Retinal pigment epithelial cell (primary cell): ENCODE data around the gene THNSL1.

Experiments
- DNase-seq: peaks from one replicate; pipeline ENCODE4 v3.0.0-alpha.2; 2010; ENCODE audit warnings: low read depth
- H3K4me3 ChIP-seq: 2 replicates; pipeline ENCODE4 v1.5.1; 2011; ENCODE audit warnings: mild to moderate bottlenecking, low read length, control low read depth, moderate library complexity
- TF ChIP-seq, protein P1 (sequence below): conservative IDR thresholded peaks from 2 replicates; pipeline ENCODE4 v1.5.1; 2011; ENCODE audit warnings: low read depth, low read length, control low read depth, inconsistent platforms

Gene THNSL1

DNA sequence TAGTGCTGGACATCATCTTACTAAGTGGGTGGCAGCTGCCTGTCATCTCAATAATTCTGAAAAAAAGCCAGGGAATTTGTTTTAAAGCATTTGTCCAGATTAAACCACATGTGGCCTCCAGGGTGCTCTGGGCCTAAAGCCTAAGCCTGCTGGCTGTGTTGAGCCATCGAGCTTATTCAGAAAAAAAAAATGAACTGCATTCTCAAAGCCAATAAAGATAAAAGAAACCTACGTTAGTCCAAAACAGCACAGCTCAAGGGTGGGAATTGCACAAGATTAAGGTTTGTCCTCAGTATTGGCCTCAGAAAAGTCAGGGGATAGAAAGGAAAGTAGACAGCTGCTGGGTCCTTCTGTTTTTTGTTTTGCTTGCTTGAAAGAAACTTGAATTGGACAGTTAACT, 41.4 kb upstream of the THNSL1 start:
- TF ChIP-seq, protein P1, sequence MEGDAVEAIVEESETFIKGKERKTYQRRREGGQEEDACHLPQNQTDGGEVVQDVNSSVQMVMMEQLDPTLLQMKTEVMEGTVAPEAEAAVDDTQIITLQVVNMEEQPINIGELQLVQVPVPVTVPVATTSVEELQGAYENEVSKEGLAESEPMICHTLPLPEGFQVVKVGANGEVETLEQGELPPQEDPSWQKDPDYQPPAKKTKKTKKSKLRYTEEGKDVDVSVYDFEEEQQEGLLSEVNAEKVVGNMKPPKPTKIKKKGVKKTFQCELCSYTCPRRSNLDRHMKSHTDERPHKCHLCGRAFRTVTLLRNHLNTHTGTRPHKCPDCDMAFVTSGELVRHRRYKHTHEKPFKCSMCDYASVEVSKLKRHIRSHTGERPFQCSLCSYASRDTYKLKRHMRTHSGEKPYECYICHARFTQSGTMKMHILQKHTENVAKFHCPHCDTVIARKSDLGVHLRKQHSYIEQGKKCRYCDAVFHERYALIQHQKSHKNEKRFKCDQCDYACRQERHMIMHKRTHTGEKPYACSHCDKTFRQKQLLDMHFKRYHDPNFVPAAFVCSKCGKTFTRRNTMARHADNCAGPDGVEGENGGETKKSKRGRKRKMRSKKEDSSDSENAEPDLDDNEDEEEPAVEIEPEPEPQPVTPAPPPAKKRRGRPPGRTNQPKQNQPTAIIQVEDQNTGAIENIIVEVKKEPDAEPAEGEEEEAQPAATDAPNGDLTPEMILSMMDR: peak; percentile 37
- no peak for DNase-seq

DNA sequence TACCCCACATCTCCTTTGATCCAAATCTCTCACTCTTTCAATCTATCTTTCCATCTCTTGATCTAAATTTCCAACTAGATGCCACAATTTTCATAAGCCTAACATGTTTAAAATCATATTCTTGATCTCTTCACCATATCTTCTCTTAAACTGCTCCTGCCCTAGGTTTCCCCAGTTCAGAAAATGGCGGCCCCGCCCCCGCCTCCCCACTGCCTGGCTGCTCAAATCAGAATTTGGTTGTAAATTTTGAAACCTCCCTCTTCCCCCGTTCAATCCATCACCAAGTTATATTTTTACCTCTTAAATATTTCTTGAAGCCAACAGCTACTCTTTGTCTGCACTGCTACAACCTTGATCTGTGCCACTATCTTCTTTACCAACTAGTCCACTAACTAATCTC, 36.7 kb upstream of the THNSL1 start:
- H3K4me3 ChIP-seq: no peak overlapping the region
- no peak for DNase-seq
- TF ChIP-seq, protein P1: no peak

More for the DNA sequence above, 41.4 kb upstream of the THNSL1 start:
- H3K4me3 ChIP-seq: no peak overlapping the region

DNA sequence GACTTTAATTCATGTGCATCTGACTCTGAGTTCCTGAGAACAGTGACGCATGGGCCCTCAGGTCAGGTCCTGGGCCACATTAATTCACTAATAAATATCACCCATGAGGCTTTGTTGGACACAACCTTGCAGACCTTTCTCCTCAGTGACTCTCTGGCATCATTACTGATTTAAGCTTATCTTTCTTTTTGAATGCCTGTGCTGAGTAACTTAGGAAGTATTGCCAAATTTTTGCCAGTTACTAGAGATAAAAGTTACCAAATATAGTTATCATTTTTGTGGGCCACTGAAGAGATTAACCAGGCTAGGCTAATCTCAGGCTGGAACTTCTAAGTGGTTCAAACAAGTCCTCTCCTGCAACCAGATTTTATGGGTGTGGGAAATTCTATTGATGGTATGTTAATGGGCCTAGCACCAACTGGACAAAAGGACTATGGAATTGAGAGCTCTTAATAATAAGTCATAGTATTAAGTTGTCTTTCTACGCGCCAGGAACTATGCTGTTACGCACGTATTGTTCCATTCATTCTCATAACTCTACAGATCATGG, 35.2 kb upstream of the THNSL1 start:
- TF ChIP-seq, protein P1: no peak
- H3K4me3 ChIP-seq: no peak overlapping the region
- DNase-seq: peak; percentile 45

DNA sequence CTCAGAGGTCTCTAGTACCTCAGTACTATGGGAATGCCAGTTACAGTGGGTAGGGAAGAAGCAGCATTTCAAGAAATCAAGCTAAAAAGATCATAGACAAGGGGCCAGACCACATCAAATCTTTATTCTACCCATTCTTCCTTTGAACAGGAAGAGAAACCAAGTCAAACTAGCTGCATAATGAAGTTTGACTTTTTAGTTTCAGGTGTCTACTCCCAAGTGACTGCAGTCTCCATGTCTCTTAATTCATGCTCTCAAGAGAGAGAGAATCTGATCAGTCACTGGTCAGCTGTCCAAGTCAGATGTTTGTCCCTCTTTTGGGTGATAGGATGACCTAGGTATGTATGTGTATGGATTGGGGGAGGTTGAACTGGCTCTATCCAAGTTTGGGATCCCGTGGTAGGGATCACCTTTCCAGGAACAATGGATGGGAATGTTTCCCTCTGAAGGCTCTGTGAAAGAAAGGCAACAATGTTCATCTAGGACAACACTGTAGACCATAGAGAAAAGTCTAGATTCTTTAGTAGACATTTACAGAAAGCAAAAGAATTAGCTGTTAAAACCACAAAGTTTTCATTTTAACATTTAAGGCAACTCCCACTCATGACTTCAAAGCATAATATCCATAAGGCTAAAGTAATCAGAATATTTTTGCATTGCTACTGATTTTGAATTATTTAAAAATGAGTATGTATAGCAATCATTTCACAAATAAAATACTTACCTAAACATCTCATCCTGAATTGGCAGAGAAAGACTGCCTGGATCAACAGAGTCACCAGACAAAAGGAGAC, 33.9 kb upstream of the THNSL1 start:
- no peak overlapping the region for H3K4me3 ChIP-seq
- no peak for DNase-seq
- TF ChIP-seq, protein P1: no peak

DNA sequence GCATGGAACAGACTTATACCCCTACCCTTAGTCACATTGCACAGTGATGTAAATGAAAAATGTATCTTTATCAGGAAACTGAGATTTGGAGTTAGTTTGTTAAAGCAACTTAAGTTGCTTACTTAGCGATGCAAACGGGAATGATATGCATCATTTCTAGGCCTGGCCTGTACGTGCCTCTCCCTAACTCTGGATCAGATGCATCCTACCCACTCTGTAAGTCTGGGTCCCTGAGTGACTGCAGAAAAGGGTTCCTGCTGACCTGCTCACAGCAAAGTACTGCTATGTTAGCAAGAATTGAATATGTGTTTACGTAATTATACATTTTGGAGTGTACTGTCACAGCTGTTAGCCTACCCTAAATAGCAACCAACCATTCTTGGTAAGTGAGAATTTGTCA, 33.3 kb upstream of the THNSL1 start:
- no peak for DNase-seq
- TF ChIP-seq, protein P1: no peak
- H3K4me3 ChIP-seq: no peak overlapping the region

DNA sequence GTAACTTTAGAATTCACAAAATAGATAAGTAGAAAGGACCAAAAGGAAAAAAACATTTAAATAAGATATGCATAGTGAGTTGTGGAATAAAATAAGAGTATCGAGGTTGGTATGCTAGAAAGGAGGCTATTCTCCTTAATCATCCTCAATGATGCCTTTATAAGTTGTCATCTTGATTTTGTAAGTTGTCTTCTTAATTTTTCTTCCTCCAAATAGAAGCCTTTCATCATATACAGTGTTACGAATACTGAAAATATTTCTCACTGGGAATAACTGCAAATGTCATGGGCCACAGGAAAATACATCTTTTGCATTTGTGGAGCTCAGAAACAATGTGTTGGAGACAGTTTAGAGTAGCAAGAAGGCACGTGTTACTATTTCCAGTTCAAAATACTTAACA, 32.5 kb upstream of the THNSL1 start:
- TF ChIP-seq, protein P1: no peak
- no peak overlapping the region for H3K4me3 ChIP-seq
- no peak for DNase-seq

DNA sequence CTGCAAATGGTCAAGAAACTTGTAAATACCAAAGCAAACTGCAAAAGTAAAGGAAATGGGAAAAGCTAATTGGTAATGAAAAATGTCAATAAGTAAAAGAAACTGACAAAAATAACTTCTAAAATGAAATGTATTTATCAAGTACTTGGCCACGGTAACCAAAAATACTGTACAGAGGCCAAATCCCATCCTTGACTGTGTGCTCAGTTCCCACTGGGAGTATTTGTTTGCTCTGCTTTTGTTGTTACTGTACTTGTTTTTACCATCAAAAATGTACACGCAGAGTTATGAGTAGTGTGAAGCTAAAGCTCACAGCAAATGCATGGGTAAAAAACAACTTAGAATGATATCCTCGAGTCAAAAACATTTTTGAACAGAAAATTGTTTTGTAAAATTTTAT, 31.5 kb upstream of the THNSL1 start:
- no peak overlapping the region for H3K4me3 ChIP-seq
- TF ChIP-seq, protein P1: no peak

More for the DNA sequence above, 31.5 kb upstream of the THNSL1 start:
- no peak for DNase-seq
